Measurements from ENCODE around the gene ATP8B1.

Gene ATP8B1

GRCh38 chr18:57716549-57716948, 86.6 kb downstream of the ATP8B1 start:
- no peaks in the 10 kb centered on the region for H3K36me3 ChIP-seq (replicated peaks)
- H3K27me3 ChIP-seq (replicated peaks): no peaks in the 10 kb centered on the region
- no peak overlapping the region for H3K4me3 ChIP-seq (ENCODE audit: low read depth, low read length)
- TF ChIP-seq, protein P1, sequence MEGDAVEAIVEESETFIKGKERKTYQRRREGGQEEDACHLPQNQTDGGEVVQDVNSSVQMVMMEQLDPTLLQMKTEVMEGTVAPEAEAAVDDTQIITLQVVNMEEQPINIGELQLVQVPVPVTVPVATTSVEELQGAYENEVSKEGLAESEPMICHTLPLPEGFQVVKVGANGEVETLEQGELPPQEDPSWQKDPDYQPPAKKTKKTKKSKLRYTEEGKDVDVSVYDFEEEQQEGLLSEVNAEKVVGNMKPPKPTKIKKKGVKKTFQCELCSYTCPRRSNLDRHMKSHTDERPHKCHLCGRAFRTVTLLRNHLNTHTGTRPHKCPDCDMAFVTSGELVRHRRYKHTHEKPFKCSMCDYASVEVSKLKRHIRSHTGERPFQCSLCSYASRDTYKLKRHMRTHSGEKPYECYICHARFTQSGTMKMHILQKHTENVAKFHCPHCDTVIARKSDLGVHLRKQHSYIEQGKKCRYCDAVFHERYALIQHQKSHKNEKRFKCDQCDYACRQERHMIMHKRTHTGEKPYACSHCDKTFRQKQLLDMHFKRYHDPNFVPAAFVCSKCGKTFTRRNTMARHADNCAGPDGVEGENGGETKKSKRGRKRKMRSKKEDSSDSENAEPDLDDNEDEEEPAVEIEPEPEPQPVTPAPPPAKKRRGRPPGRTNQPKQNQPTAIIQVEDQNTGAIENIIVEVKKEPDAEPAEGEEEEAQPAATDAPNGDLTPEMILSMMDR (IDR thresholded peaks at IDR 0.05; ENCODE audit: low read depth, low read length, missing control alignments): no peak
- no peak overlapping the region for H3K27ac ChIP-seq
- no peak for DNase-seq
- in situ Hi-C loops (cut with HindIII; ENCODE audit: low pct_ligation_motif_present, low sequenced_read_pairs): no loop called here

DNA sequence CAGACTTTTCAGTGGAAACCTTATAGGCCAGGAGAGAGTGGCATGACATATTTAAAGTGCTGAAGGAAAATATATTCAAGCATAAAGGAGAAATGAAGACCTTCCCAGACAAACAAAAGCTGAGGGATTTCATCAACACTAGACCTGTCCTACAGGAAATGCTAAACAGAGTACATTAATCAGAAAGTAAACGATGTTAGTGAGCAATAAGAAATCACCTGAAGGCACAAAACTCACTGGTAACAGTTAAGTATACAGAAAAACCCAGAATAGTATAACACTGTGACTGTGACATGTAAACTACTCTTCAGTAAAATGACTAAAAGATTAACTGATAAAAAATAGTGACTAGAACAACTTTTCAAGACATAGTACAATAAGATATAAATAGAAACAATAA, 87.4 kb downstream of the ATP8B1 start:
- in situ Hi-C loops (cut with HindIII; ENCODE audit: low pct_ligation_motif_present, low sequenced_read_pairs): no loop called here
- H3K4me3 ChIP-seq (ENCODE audit: low read depth, low read length): no peak overlapping the region
- no peaks in the 10 kb centered on the region for H3K27me3 ChIP-seq (replicated peaks)
- TF ChIP-seq, protein P1 (IDR thresholded peaks at IDR 0.05; ENCODE audit: low read depth, low read length, missing control alignments): no peak
- no peak overlapping the region for H3K27ac ChIP-seq
- H3K36me3 ChIP-seq (replicated peaks): no peaks in the 10 kb centered on the region
- no peak for DNase-seq

- Histone ChIP-seq H3K36me3 (replicated peaks) (no peaks in the 10 kb centered on the region), H3K4me3 (ENCODE audit: low read depth, low read length) (no peak overlapping the region), H3K27ac (no peak overlapping the region), H3K27me3 (replicated peaks) (no peaks in the 10 kb centered on the region)
- TF ChIP-seq, protein P1 (IDR thresholded peaks at IDR 0.05; ENCODE audit: low read depth, low read length, missing control alignments): no peak
- DNase-seq: no peak
- in situ Hi-C loops (cut with HindIII; ENCODE audit: low pct_ligation_motif_present, low sequenced_read_pairs): no loop called here
Observed at GRCh38 chr18:57715073-57715472, 88.0 kb downstream of the ATP8B1 start.

DNA sequence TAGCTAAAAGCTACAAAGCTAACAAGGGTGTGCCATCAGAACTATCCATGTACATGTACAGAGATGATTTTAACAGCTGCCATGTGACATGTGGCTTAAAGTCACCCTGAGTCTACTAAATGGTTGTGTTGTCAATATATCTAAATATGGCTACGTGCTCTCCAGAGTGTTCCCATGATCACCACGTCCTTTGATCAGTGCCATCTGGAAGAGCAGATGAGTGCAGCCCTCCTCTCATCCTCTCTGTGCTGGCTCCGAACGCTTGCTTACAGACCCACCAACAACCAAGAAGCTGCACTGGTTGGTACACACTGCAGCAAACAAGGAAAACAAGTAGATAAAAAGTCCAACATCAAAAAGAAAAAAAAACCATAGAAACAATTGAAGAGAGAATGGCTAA, 92.9 kb downstream of the ATP8B1 start:
- no peaks in the 10 kb centered on the region for H3K36me3 ChIP-seq (replicated peaks)
- TF ChIP-seq, protein P1 (IDR thresholded peaks at IDR 0.05; ENCODE audit: low read depth, low read length, missing control alignments): no peak
- in situ Hi-C loops (cut with HindIII; ENCODE audit: low pct_ligation_motif_present, low sequenced_read_pairs): no loop called here
- no peaks in the 10 kb centered on the region for H3K27me3 ChIP-seq (replicated peaks)
- no peak for DNase-seq
- H3K27ac ChIP-seq: no peak overlapping the region
- no peak overlapping the region for H3K4me3 ChIP-seq (ENCODE audit: low read depth, low read length)

DNA sequence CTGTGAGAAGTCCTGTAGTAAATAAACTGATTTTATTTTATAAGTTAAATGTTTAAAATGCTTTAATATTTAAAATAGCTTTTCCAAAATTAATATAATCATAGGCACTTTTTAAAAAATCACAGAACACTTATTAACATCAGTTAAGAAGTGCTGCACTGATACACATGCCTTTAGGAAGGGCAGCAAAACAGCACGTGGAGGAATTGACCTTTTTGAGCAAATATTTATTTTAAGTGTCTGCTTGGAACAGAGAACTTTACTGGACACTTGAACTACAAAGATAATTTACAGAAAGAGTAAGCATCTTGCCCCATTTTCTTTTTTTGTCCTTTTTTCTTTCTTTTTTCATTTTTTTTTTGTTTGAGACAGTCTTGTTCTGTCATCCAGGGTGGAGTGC, 93.8 kb downstream of the ATP8B1 start:
- Histone ChIP-seq H3K36me3 (replicated peaks) (no peaks in the 10 kb centered on the region), H3K4me3 (ENCODE audit: low read depth, low read length) (no peak overlapping the region), H3K27ac (no peak overlapping the region), H3K27me3 (replicated peaks) (no peaks in the 10 kb centered on the region)
- DNase-seq: no peak
- in situ Hi-C loops (cut with HindIII; ENCODE audit: low pct_ligation_motif_present, low sequenced_read_pairs): no loop called here
- TF ChIP-seq, protein P1 (IDR thresholded peaks at IDR 0.05; ENCODE audit: low read depth, low read length, missing control alignments): no peak

GRCh38 chr18:57708288-57708687, 94.8 kb downstream of the ATP8B1 start:
- Histone ChIP-seq H3K4me3 (ENCODE audit: low read depth, low read length) (no peak overlapping the region), H3K36me3 (replicated peaks) (no peaks in the 10 kb centered on the region), H3K27me3 (replicated peaks) (no peaks in the 10 kb centered on the region), H3K27ac (no peak overlapping the region)
- in situ Hi-C loops (cut with HindIII; ENCODE audit: low pct_ligation_motif_present, low sequenced_read_pairs): no loop called here
- TF ChIP-seq, protein P1 (IDR thresholded peaks at IDR 0.05; ENCODE audit: low read depth, low read length, missing control alignments): no peak
- DNase-seq: no peak

All from brain microvascular endothelial cell (primary cell).